ENCODE data around the gene SLC9C2. TPM values are rescaled to one million over a fixed set of nuclear protein-coding genes. Genes with fewer than 3 reads are reported as not detected.

SLC9C2 gene
- polyA plus RNA-seq, 3 donors: not detected

GRCh38 chr1:173573596-173573995, 29.3 kb downstream of the SLC9C2 start:
- peaks cover 2 to 4% (median 3%) of the 10 kb centered on the region in 3 donors for H3K27me3 Mint-ChIP-seq (ENCODE audit: low read depth in 3 of 3)
- H3K9ac ChIP-seq (ENCODE audit: insufficient read depth, low read length, poor library complexity, severe bottlenecking): no peak overlapping the region
- TF ChIP-seq CTCF (IDR thresholded peaks at IDR 0.05): no peak
- no peaks in the 10 kb centered on the region for H3K36me3 Mint-ChIP-seq
- H3K36me3 ChIP-seq (replicated peaks in 1 of 2; ENCODE audit: control insufficient read depth in 1 of 2, insufficient read depth in 2 of 2, low read length in 2 of 2): no peaks in the 10 kb centered on the region
- H3K27ac ChIP-seq (ENCODE audit: low read depth in 1 of 2, low read length in 2 of 2): no peak overlapping the region
- H3K4me3 ChIP-seq (replicated peaks in 1 of 3; ENCODE audit: low read depth in 2 of 3, low read length in 3 of 3): no peak overlapping the region
- no peak for DNase-seq
- H3K27ac Mint-ChIP-seq: no peak overlapping the region
- H3K4me3 Mint-ChIP-seq: no peak overlapping the region
- intact Hi-C loops (cut with micrococcal nuclease): no loop called here
- no peaks in the 10 kb centered on the region for H3K79me2 ChIP-seq (ENCODE audit: insufficient read depth, low read length)
- no peak overlapping the region for H3K4me2 ChIP-seq (replicated peaks; ENCODE audit: extremely low read depth, low read length, poor library complexity, severe bottlenecking)
- H3K27me3 ChIP-seq (ENCODE audit: control insufficient read depth in 2 of 2, insufficient read depth in 2 of 2, low read length in 2 of 2): no peaks in the 10 kb centered on the region
- H4K20me1 ChIP-seq (ENCODE audit: insufficient read depth, low read length): no peaks in the 10 kb centered on the region
- no peaks in the 10 kb centered on the region for H3K9me3 ChIP-seq (replicated peaks in 1 of 2; ENCODE audit: control insufficient read depth in 1 of 2, insufficient read depth in 1 of 2, low read length in 2 of 2)
- H2AFZ ChIP-seq (ENCODE audit: insufficient read depth, low read depth, low read length, poor library complexity, severe bottlenecking): no peak overlapping the region
- H3K9me3 Mint-ChIP-seq: no peaks in the 10 kb centered on the region
- H3K4me1 ChIP-seq (ENCODE audit: control insufficient read depth in 1 of 2, insufficient read depth in 2 of 2, low read length in 2 of 2): no peaks in the 10 kb centered on the region
- H3K4me1 Mint-ChIP-seq: no peaks in the 10 kb centered on the region
- WGBS (ENCODE audit: insufficient coverage): 100% methylated on average over 2 of the region's 4 CpGs

GRCh38 chr1:173572201-173572873, 30.5 kb downstream of the SLC9C2 start:
- H3K4me1 Mint-ChIP-seq: no peaks in the 10 kb centered on the region
- Histone ChIP-seq H2AFZ (ENCODE audit: insufficient read depth, low read depth, low read length, poor library complexity, severe bottlenecking) (no peak overlapping the region), H4K20me1 (ENCODE audit: insufficient read depth, low read length) (no peaks in the 10 kb centered on the region), H3K79me2 (ENCODE audit: insufficient read depth, low read length) (no peaks in the 10 kb centered on the region), H3K4me1 (ENCODE audit: control insufficient read depth in 1 of 2, insufficient read depth in 2 of 2, low read length in 2 of 2) (no peaks in the 10 kb centered on the region), H3K36me3 (replicated peaks in 1 of 2; ENCODE audit: control insufficient read depth in 1 of 2, insufficient read depth in 2 of 2, low read length in 2 of 2) (no peaks in the 10 kb centered on the region), H3K27ac (ENCODE audit: low read depth in 1 of 2, low read length in 2 of 2) (no peak overlapping the region), H3K4me2 (replicated peaks; ENCODE audit: extremely low read depth, low read length, poor library complexity, severe bottlenecking) (no peak overlapping the region), H3K27me3 (ENCODE audit: control insufficient read depth in 2 of 2, insufficient read depth in 2 of 2, low read length in 2 of 2) (no peaks in the 10 kb centered on the region), H3K9ac (ENCODE audit: insufficient read depth, low read length, poor library complexity, severe bottlenecking) (no peak overlapping the region), H3K9me3 (replicated peaks in 1 of 2; ENCODE audit: control insufficient read depth in 1 of 2, insufficient read depth in 1 of 2, low read length in 2 of 2) (no peaks in the 10 kb centered on the region), H3K4me3 (replicated peaks in 1 of 3; ENCODE audit: low read depth in 2 of 3, low read length in 3 of 3) (no peak overlapping the region)
- H3K9me3 Mint-ChIP-seq: peaks cover 0 to 5% (median 3%) of the 10 kb centered on the region in 7 donors
- no peak overlapping the region for H3K4me3 Mint-ChIP-seq
- H3K36me3 Mint-ChIP-seq: no peaks in the 10 kb centered on the region
- intact Hi-C loops (cut with micrococcal nuclease): no loop called here
- no peak for DNase-seq
- no peak overlapping the region for H3K27ac Mint-ChIP-seq
- WGBS (ENCODE audit: insufficient coverage): no CpG with 5 or more reads among the region's 3 CpGs
- TF ChIP-seq CTCF (IDR thresholded peaks at IDR 0.05): no peak
- H3K27me3 Mint-ChIP-seq (ENCODE audit: low read depth in 3 of 3): peaks cover 1 to 4% (median 2%) of the 10 kb centered on the region in 3 donors
